HG03159 (cell line): ENCODE measurements around the gene COL19A1.
A peak's percentile ranks its signal among the peaks of the same experiment; 100 is the strongest.
"Not testable (repeated sequence)": the region's sequence is repeated elsewhere in the genome, so short reads cannot be mapped to it uniquely, and the experiment has no call there.

ENCODE experiments used
- ATAC-seq: cut with Tn5 transposase; IDR thresholded peaks from one replicate; pipeline ENCODE4 v1.9.1; 2021; ENCODE audit warnings: mild to moderate bottlenecking, moderate library complexity; ENCODE audit not compliant: unreplicated experiment

The COL19A1 gene

GRCh38 chr6:69865126-69865525 lies 1.2 kb upstream of the COL19A1 start:
- ATAC-seq, result no peak

- peak; percentile 60 for ATAC-seq
These were observed 648 bp downstream of the COL19A1 start for GRCh38 chr6:69866770-69867638.

GRCh38 chr6:69867639-69867976 lies 1.3 kb downstream of the COL19A1 start:
- ATAC-seq, result peak; percentile 20

DNA sequence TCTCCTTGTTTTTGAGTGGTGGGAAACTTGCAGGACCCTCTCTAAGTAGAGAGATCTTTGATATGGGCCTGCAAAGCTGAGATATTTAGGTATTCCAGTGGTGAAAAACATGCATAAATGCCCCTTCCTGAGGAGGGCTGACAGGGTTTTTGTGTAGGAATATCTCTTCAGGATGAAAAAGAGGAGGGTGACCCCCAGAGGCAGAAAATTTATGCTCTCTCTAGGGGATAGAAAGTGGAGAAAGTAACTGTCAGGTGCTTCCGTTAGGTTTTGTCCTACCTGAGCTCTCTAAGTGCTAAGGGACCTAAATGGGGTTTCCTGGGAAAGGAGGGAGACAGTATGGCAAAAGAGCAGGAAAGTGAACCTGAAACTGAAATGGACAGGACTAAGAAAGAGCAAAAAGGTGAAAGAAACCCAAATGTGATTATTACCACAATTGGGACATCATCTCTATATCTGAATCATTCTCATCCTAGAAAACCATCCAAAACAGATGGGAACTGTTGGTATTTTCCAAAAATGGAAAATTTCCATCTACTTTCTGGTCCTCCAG lies 2.0 kb downstream of the COL19A1 start:
- no peak for ATAC-seq

DNA sequence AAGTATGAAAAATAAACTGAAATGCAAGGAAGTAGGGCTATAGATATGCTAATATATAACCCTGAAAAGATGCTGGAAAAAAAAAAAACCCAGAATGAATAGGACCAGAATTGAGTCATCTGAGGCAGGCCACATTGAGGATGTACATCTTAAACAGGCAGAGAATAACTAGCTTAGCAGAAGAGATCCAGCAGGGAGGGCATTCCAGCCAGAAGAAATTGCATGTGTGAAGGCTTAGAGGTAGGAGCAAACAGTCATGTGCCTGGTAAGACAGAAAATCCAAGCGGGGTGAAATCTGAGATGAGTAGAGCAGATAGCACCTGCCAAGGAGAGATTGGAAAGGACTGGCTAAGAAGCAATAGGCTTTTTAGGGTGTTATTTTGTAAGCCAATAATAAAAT lies 2.6 kb downstream of the COL19A1 start:
- ATAC-seq, result no peak

GRCh38 chr6:69871107-69871506 lies 4.8 kb downstream of the COL19A1 start:
- no peak for ATAC-seq

GRCh38 chr6:69873291-69873690 lies 6.9 kb downstream of the COL19A1 start:
- no peak for ATAC-seq

DNA sequence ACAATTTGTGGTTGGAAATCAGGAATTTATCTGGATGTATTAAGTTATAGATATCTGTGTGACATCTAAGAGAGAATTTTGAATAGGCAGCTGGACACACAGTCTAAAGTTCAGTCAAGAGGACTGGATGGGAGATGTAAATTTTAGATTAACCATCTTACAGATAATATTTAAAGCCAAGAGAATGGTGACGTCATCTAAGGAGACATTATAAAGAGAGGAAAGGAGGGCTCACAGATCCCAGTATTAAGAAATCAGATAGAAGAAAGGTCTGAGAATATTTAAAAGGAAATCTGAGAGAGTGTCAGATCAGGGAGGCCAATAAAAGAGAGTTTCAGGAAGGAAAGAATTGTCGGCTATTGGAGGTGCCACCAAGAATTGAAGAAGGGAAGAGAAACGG lies 9.4 kb downstream of the COL19A1 start:
- ATAC-seq, result no peak

DNA sequence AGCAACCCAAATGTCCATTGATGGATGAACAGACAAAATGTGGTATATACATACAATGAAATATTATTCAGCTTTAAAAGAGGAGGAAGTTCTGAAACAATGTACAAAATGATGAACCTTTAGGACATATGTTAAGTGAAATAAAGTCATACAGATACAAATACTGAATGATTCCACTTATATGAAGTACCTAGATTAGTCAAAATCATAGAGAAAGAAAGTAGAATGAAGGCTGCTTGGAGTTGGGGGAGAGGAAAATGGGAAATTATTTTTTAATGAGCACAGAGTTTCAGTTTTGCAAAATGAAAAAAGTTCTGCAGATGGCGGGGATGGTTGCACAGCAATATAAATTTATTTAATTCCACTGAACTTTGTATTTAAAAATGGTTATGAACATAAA lies 12.4 kb downstream of the COL19A1 start:
- ATAC-seq, result no peak

GRCh38 chr6:69880601-69881000 lies 14.2 kb downstream of the COL19A1 start:
- ATAC-seq, result peak; percentile 26

GRCh38 chr6:69881322-69882151 lies 15.2 kb downstream of the COL19A1 start:
- peak; percentile 86 for ATAC-seq

GRCh38 chr6:69883551-69883950 lies 17.2 kb downstream of the COL19A1 start:
- ATAC-seq, result no peak

DNA sequence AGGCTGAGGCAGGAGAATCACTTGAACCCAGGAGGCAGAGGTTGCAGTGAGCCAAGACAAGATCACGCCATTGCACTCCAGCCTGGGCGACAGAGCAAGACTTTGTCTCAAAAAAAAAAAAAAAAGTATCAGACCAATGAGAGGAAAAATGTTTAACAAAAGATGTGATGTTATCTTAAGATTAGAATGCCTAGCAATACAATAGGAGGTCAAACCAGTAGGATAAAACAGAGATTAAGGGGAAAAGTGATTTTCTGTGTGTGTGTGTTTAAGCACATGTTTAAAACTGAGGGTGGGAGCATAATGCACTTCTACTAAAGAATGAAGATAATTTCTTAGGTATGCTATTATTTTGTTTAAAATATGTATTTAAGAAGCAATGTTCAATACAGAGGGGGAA lies 17.9 kb downstream of the COL19A1 start:
- no peak for ATAC-seq

- peak; percentile 59 for ATAC-seq
These were observed 20.7 kb downstream of the COL19A1 start for GRCh38 chr6:69887026-69887425.

DNA sequence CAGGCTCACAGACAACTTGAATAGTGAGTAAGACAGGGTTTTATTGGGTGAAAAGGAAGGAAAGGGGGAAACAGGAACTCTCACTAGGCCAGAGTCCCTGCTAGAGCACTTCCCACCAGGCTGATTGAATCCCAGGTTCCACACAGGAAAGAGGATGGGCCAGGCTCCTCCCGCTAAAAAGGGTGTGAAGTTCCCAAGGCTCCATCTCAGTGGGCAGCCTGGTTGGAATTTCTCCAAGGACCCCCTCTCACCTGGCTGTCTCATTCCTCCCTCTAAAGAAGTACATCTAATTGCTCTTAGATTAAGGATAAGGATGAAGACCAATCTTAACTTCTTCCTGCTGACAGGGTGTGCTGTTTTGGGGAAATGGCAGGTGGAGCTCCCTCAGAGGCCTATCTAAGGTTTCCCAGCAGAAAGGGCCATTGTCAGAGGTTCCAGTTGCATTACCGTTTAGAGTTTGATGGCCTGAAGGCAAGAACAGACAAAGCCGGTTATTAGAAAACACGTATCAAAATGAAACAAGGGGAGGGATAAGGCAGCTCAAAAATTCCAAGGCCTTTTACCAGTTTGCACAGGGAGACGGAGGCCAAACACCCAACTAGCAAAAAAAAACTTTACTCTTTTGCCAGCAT lies 21.5 kb downstream of the COL19A1 start:
- no peak for ATAC-seq

- ATAC-seq, result no peak
These were observed 22.3 kb downstream of the COL19A1 start for GRCh38 chr6:69888482-69889233.

DNA sequence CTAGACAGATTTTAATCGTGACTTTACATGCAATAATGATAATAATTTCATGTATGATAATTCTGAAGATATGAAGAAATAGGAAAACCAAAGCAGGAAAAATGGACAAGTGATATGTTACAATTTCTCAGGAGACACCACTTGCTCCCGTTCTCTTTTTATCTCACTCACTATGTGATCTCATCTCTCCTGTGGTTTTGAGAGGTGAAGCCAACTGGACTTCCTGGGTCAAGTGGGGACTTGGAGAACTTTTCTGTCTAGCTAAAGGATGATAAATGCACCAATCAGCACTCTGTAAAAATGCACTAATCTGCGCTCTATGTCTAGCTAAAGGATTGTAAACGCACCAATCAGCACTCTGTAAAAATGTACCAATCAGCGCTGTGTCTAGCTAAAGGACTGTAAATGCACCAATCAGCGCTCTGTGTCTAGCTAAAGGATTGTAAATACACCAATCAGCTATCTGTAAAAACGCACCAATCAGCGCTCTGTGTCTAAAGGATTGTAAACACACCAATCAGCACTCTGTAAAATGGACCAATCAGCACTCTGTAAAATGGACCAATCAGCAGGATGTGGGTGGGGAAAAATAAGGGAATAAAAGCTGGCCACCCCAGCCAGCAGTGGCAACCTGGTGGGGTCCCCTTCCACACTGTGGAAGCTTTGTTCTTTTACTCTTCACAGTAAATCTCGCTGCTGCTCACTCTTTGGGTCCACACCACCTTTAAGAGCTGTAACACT lies 23.0 kb downstream of the COL19A1 start:
- ATAC-seq, result not testable (repeated sequence)

DNA sequence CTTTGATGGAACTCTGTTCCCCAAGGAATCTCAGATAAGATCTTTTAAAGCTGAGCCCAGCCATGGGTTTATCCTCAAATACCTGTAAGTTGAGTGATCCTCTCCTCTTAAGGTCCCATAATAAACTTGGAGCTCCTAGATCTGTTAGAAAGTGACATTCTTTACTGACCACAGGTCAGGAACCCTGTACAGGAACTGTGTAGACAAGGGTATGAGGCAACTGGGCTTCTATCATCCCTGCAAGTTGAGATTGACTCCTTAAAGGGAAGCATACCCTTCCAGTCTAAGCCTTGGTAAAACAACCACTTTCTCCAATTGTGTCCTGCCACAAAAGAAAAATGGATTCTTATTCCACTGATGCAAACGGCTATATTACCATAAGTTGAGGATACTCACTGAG lies 26.2 kb downstream of the COL19A1 start:
- ATAC-seq, result not testable (repeated sequence)

- not testable (repeated sequence) for ATAC-seq
These were observed 26.9 kb downstream of the COL19A1 start for GRCh38 chr6:69893266-69893665.
